Peyer's patch (tissue), 4 donors: ENCODE results near the gene HK3.

Experiments used
- POLR2A ChIP-seq, 2 donors: fragments of 450-650 bp; IDR thresholded peaks; one replicate each; pipeline ENCODE4 v1.5.1; 2017; ENCODE audit warnings: antibody characterized with exemption in 2 of 2, mild to moderate bottlenecking in 2 of 2, moderate library complexity in 2 of 2
- TF ChIP-seq, protein P1 (sequence below), 6 experiments: fragments of 450-650 bp in 4 of 6; fragments of 200-600 bp in 2 of 6; sonication (generic) in 1 of 6; IDR thresholded peaks; one replicate each; pipeline ENCODE4 v1.5.1; 2017 to 2019; ENCODE audit warnings: antibody characterized with exemption in 6 of 6, mild to moderate bottlenecking in 3 of 6, moderate library complexity in 1 of 6

DNA sequence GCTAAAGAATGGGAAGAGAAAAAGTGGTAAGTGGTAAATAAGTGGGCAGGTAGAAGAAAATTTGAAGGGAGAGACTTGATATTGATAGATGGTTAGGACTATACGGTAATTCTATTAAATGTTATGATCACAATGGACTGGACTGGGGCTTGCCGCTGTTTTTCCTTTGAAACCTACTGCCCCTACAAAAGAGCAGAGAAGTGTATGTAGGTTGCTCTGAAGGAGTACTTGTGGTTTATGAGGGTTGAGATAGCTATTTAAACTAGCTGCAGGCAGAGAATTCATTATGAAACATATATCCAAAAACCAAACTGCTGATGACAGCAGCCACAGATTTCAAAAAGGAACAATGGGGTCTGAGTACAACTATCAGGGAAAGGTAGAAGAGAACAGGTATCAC is 16.8 kb upstream of the HK3 start:
- TF ChIP-seq, protein P1, sequence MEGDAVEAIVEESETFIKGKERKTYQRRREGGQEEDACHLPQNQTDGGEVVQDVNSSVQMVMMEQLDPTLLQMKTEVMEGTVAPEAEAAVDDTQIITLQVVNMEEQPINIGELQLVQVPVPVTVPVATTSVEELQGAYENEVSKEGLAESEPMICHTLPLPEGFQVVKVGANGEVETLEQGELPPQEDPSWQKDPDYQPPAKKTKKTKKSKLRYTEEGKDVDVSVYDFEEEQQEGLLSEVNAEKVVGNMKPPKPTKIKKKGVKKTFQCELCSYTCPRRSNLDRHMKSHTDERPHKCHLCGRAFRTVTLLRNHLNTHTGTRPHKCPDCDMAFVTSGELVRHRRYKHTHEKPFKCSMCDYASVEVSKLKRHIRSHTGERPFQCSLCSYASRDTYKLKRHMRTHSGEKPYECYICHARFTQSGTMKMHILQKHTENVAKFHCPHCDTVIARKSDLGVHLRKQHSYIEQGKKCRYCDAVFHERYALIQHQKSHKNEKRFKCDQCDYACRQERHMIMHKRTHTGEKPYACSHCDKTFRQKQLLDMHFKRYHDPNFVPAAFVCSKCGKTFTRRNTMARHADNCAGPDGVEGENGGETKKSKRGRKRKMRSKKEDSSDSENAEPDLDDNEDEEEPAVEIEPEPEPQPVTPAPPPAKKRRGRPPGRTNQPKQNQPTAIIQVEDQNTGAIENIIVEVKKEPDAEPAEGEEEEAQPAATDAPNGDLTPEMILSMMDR (IDR thresholded peaks at IDR 0.05): no peak
- TF ChIP-seq POLR2A (IDR thresholded peaks at IDR 0.05): no peak
